HepG2 (cell line): ENCODE results near the gene TNRC18. TPM values are rescaled to one million over a fixed set of nuclear protein-coding genes. Genes with fewer than 3 reads are reported as not detected.

Experiments
- AHDC1 ChIP-seq: sonication (generic); formaldehyde crosslinking; IDR thresholded peaks from 2 replicates; pipeline ENCODE4 v1.5.1; 2020; ENCODE audit warnings: mild to moderate bottlenecking, missing genetic modification reagents, borderline replicate concordance
- BCL6 ChIP-seq: IDR thresholded peaks from 2 replicates; pipeline ENCODE4 v1.6.1; 2016; ENCODE audit warnings: missing genetic modification reagents, missing compliant biosample characterization
- CERS6 ChIP-seq: sonication (generic); formaldehyde crosslinking; IDR thresholded peaks from 2 replicates; pipeline ENCODE4 v1.5.0; 2020; ENCODE audit warnings: missing genetic modification reagents
- GLI4 ChIP-seq: sonication (generic); formaldehyde crosslinking; IDR thresholded peaks from 2 replicates; pipeline ENCODE4 v1.5.1; 2020; ENCODE audit warnings: missing genetic modification reagents, mild to moderate bottlenecking, moderate library complexity, borderline replicate concordance
- KDM1A ChIP-seq: IDR thresholded peaks from 2 replicates; pipeline ENCODE4 v1.6.1; 2016; ENCODE audit warnings: missing compliant biosample characterization
- MIXL1 ChIP-seq: IDR thresholded peaks from 2 replicates; pipeline ENCODE4 v1.6.1; 2016
- MTA3 ChIP-seq: sonication (generic); formaldehyde crosslinking; IDR thresholded peaks from 2 replicates; pipeline ENCODE4 v1.4.0; 2020; ENCODE audit warnings: missing genetic modification reagents
- RAD21 ChIP-seq: fragments of 450-650 bp; formaldehyde crosslinking; IDR thresholded peaks from 2 replicates; pipeline ENCODE4 v1.5.0; 2020; ENCODE audit warnings: mild to moderate bottlenecking
- RARA ChIP-seq: IDR thresholded peaks from 2 replicates; pipeline ENCODE4 v1.6.1; 2016; ENCODE audit warnings: missing genetic modification reagents, missing compliant biosample characterization
- RBFOX2 ChIP-seq: fragments of 200-400 bp; formaldehyde crosslinking; IDR thresholded peaks from 2 replicates; pipeline ENCODE4 v1.6.1; 2017; ENCODE audit warnings: low read depth, mild to moderate bottlenecking, low read length
- SIN3A ChIP-seq: IDR thresholded peaks from 2 replicates; pipeline ENCODE4 v1.6.1; 2011; ENCODE audit warnings: low read depth, mild to moderate bottlenecking, control low read depth, low read length, borderline replicate concordance
- SIX4 ChIP-seq: sonication (generic); formaldehyde crosslinking; IDR thresholded peaks from 2 replicates; pipeline ENCODE4 v1.4.0; 2020; ENCODE audit warnings: missing genetic modification reagents
- SRY ChIP-seq: sonication (generic); formaldehyde crosslinking; IDR thresholded peaks from 2 replicates; pipeline ENCODE4 v1.8.0; 2022; ENCODE audit warnings: mild to moderate bottlenecking, missing genetic modification reagents
- TARDBP ChIP-seq: sonication (generic); formaldehyde crosslinking; IDR thresholded peaks from 2 replicates; pipeline ENCODE4 v1.8.0; 2022; ENCODE audit warnings: mild to moderate bottlenecking, missing genetic modification reagents
- ZBED4 ChIP-seq: sonication (generic); formaldehyde crosslinking; IDR thresholded peaks from 2 replicates; pipeline ENCODE4 v1.4.0; 2020; ENCODE audit warnings: missing genetic modification reagents, borderline replicate concordance
- ZNF292 ChIP-seq: sonication (generic); formaldehyde crosslinking; IDR thresholded peaks from 2 replicates; pipeline ENCODE4 v1.8.1; 2022; ENCODE audit warnings: mild to moderate bottlenecking, low read depth, missing genetic modification reagents, borderline replicate concordance
- ZNF430 ChIP-seq: sonication (generic); formaldehyde crosslinking; IDR thresholded peaks from 2 replicates; pipeline ENCODE4 v1.9.0; 2021; ENCODE audit warnings: mild to moderate bottlenecking, missing genetic modification reagents
- ZNF883 ChIP-seq: sonication (generic); formaldehyde crosslinking; IDR thresholded peaks from 2 replicates; pipeline ENCODE4 v1.5.1; 2020; ENCODE audit warnings: mild to moderate bottlenecking, missing genetic modification reagents; ENCODE audit errors: not compliant biosample characterization
- polyA plus RNA-seq, 8 experiments: library from polyadenylated mRNA; depleted of rRNA in 3 of 8; stranded (reverse) in 7 of 8; unstranded in 1 of 8; fragments of >200 nt; fragmentation: Illumina TruSeq in 4 of 8; extraction: Trizol in 4 of 8; gene quantifications; 2 replicates each; pipeline versions ENCODE4 v1.2.1 to v1.2.3, GENCODE V29; 2011 to 2016; ENCODE audit warnings: low read depth in 4 of 8, missing spikeins in 1 of 8, mixed read lengths in 1 of 8; ENCODE audit not compliant: insufficient read depth in 1 of 8
- total RNA-seq, 5 experiments: library from RNA; depleted of rRNA; stranded (reverse); fragments of >200 nt; fragmentation: Illumina TruSeq; extraction: Trizol; gene quantifications; 2 replicates each; pipeline ENCODE4 v1.2.3, GENCODE V29; 2016; ENCODE audit warnings: low read depth in 1 of 5

Gene TNRC18
- total and polyA plus RNA-seq, 2 of the 13 experiments (the other 11 are each of a cell fraction or from before 2014, with no cell fraction given) = 11.7 to 17.4 TPM

GRCh38 chr7:5429253-5429856 is 5.7 kb upstream of the TNRC18 start (continued):
- TF ChIP-seq ZNF883 (CRISPR knock-in tag) (no peak), BCL6 (CRISPR knock-in tag) (peak; percentile 70), KDM1A (no peak), ZNF430 (CRISPR knock-in tag) (no peak; the same call in 1 of the 2 replicates), AHDC1 (CRISPR knock-in tag) (no peak), CERS6 (CRISPR knock-in tag) (no peak), SIX4 (no peak), RBFOX2 (peak; percentile 75), ZBED4 (CRISPR knock-in tag) (peak; percentile 78; the same call in 1 of the 2 replicates), MIXL1 (CRISPR knock-in tag) (0 out of 2 replicates have a peak, but pooled peaks have one; percentile 12), GLI4 (CRISPR knock-in tag) (no peak; the same call in 1 of the 2 replicates), TARDBP (CRISPR knock-in tag) (peak; percentile 68; the same call in 1 of the 2 replicates), RAD21 (CRISPR knock-in tag) (0 out of 2 replicates have a peak, but pooled peaks have one; percentile 10), SIN3A (no peak), MTA3 (CRISPR knock-in tag) (no peak), SRY (CRISPR knock-in tag) (no peak), ZNF292 (CRISPR knock-in tag) (no peak), RARA (peak; percentile 65)
